GM10248 (cell line): ENCODE data around the gene ITGB6.

Experiments used
- CTCF ChIA-PET: fragments of 300-600 bp; sonication (Branson Sonifier 250); formaldehyde crosslinking; extraction: SDS; loops from one replicate; lab custom pipeline; 2021; ENCODE audit warnings: antibody characterized with exemption; lab: Yijun Ruan, JAX
- POLR2A ChIA-PET: fragments of 350-650 bp; sonication (Branson Sonifier 250); formaldehyde crosslinking; extraction: SDS; loops from one replicate; lab custom pipeline; 2020; ENCODE audit warnings: antibody characterized with exemption; lab: Yijun Ruan, JAX
- DNase-seq: peaks from one replicate; pipeline ENCODE4 v3.0.0; 2012; ENCODE audit errors: extremely low spot score
- TF ChIP-seq, protein P1 (sequence below): IDR thresholded peaks from 2 replicates; pipeline ENCODE4 v1.5.1; 2012; ENCODE audit warnings: mild to moderate bottlenecking, low read depth; ENCODE audit errors: extremely low read depth, missing control alignments, control extremely low read depth

ITGB6 gene

DNA sequence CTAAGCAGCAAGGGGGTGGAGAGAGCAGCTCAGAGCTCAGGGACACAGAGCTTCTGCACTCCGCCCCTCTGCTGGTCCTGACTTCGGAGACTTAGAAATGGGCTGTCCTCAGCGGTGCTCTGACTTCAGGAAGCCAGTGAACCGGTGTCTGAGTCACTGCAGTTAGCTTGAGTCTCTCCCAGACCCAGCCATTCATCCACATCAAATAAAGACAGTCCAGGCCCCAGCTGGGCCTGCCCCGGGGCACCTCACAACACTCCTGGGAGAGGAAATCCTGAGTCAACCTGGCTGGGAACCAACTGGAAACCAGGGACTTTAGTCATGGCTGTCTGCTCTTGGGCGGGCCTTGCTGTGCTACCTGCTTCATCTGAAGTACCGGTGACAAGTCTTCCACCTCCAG is 5.4 kb upstream of the ITGB6 start:
- CTCF ChIA-PET, result interaction anchor here (0.8 to 1.1 kb wide), 3 partner anchors 21 to 265 kb away, joined by 3 read pairs; no protein-coding TSS in a partner anchor
- POLR2A ChIA-PET, result no interaction called here

DNA sequence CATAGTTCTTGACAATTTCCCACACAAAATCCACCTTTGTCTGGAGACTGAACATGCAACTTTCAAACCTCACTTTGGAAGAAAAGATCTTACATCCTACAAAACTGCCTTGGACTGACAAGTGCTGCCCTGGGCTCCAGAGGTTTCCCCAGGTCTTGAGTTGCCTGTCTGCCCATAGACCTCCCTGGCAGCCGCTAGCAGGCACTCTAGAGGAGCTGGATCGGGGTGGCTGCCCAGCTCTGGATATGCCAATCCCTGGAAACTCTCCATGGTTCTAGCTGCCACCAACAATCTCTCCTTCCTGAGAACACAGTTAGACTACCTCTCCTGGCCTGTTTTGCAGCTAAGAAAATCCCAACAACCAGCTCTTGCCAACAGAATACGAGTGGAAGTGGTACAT is 3.4 kb upstream of the ITGB6 start:
- no peak for DNase-seq
- ChIA-PET POLR2A (no interaction called here), CTCF (interaction anchor here (0.9 to 1.3 kb wide), 2 partner anchors 40 to 62 kb away, joined by 3 to 4 read pairs; no protein-coding TSS in a partner anchor)
- TF ChIP-seq, protein P1, sequence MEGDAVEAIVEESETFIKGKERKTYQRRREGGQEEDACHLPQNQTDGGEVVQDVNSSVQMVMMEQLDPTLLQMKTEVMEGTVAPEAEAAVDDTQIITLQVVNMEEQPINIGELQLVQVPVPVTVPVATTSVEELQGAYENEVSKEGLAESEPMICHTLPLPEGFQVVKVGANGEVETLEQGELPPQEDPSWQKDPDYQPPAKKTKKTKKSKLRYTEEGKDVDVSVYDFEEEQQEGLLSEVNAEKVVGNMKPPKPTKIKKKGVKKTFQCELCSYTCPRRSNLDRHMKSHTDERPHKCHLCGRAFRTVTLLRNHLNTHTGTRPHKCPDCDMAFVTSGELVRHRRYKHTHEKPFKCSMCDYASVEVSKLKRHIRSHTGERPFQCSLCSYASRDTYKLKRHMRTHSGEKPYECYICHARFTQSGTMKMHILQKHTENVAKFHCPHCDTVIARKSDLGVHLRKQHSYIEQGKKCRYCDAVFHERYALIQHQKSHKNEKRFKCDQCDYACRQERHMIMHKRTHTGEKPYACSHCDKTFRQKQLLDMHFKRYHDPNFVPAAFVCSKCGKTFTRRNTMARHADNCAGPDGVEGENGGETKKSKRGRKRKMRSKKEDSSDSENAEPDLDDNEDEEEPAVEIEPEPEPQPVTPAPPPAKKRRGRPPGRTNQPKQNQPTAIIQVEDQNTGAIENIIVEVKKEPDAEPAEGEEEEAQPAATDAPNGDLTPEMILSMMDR, result no peak

More for the DNA sequence above, 5.4 kb upstream of the ITGB6 start:
- TF ChIP-seq, protein P1, result no peak
- no peak for DNase-seq

- DNase-seq, result no peak
- CTCF ChIA-PET, result interaction anchor here (0.9 to 1.3 kb wide), 2 partner anchors 40 to 61 kb away, joined by 3 to 4 read pairs; no protein-coding TSS in a partner anchor
Observed at GRCh38 chr2:160203007-160203406, 2.9 kb upstream of the ITGB6 start.

DNA sequence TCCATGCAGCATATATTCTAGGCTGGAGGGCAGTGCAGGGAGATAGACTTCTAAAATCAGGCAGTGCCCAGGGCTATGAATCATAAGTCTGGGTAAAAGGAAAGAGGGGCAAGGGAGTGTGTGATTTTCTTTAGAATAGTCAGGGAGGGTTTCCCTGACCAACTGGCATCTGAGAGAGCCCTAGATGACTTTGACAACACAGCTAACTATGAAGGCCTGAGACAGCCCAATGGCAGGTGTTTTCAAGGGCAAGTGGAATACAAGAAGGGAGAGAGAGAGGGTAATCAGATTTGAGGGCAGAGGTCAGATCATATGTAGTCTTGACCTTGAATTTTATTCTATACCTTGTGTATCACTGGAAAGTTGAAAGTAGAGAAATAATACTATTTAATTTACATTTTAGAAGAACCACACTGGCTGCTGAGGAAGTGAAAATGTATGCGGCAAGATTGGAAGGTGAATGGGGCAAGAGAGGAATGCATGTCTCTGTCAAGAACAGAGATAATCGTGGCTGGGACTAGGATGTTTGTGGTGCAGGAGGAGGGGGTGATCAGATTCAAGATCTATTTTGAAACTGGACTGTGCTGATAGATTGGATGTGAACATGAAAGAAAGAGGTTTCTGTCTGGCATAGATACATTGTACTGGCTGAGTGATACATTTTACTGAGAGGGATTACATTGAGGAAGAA is 1.9 kb upstream of the ITGB6 start:
- DNase-seq, result no peak
- POLR2A ChIA-PET, result no interaction called here
- CTCF ChIA-PET, result no interaction called here
- TF ChIP-seq, protein P1, result no peak

More at GRCh38 chr2:160203007-160203406, 2.9 kb upstream of the ITGB6 start:
- TF ChIP-seq, protein P1, result no peak
- POLR2A ChIA-PET, result no interaction called here

- CTCF ChIA-PET, result interaction anchor here (1.0 kb wide), 2 partner anchors 8 to 9 kb away, joined by 3 to 5 read pairs; no protein-coding TSS in a partner anchor
- POLR2A ChIA-PET, result no interaction called here
- DNase-seq, result no peak
- TF ChIP-seq, protein P1, result no peak
Observed at GRCh38 chr2:160200921-160201320, 849 bp upstream of the ITGB6 start.

- no peak for DNase-seq
- TF ChIP-seq, protein P1, result no peak
- POLR2A ChIA-PET, result no interaction called here
- CTCF ChIA-PET, result no interaction called here
Observed at GRCh38 chr2:160199053-160199452, 1.0 kb downstream of the ITGB6 start.
